ENCODE measurements around the gene BRINP3. TPM values are rescaled to one million over a fixed set of nuclear protein-coding genes. Genes with fewer than 3 reads are reported as not detected.

The BRINP3 gene
- total and polyA plus RNA-seq, 2 donors (not counting 3 experiments of a cell fraction or from before 2014, with no cell fraction given) = not detected

DNA sequence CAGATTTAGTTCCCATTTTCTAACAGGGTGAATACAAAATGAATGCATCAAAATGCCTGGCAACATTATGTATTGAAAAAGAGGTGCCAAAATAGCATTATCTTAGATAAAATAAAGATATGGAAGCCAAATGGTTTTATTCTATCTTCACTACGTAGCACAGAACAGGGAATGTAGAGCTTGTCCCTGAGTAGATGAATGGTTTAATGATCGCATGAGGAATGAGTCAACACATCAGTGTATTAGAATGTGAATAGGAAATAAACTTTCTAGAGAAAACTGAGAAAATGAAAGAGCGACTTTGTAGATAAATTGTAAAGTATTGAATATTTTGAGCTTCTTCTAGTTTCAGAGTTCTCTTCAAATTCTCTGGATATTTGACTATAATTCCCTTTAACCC lies 74.3 kb downstream of the BRINP3 start:
- Histone ChIP-seq H3K27ac (ENCODE audit: insufficient read depth, low read depth, low read length) (no peak overlapping the region), H3K9ac (replicated peaks; ENCODE audit: extremely low read depth, insufficient read depth, low read length) (no peak overlapping the region), H3K4me2 (ENCODE audit: insufficient read depth, low read length) (no peak overlapping the region), H3K4me3 (replicated peaks in 1 of 3; ENCODE audit: insufficient read depth in 1 of 3, low read depth in 1 of 3, low read length in 3 of 3) (no peak overlapping the region), H3K4me1 (ENCODE audit: control insufficient read depth, extremely low read depth, insufficient read depth, low read length) (no peaks in the 10 kb centered on the region), H3K9me1 (replicated peaks; ENCODE audit: control insufficient read depth, extremely low read depth, insufficient read depth, low read length) (no peaks in the 10 kb centered on the region), H4K20me1 (replicated peaks; ENCODE audit: control insufficient read depth, extremely low read depth, insufficient read depth, low read length) (no peaks in the 10 kb centered on the region), H3K36me3 (ENCODE audit: control insufficient read depth in 2 of 2, extremely low read depth in 1 of 2, insufficient read depth in 2 of 2, low read length in 2 of 2) (no peaks in the 10 kb centered on the region), H2AFZ (ENCODE audit: low read depth, low read length) (no peak overlapping the region), H3K27me3 (ENCODE audit: control insufficient read depth in 2 of 2, insufficient read depth in 2 of 2, low read length in 2 of 2) (no peaks in the 10 kb centered on the region), H3K79me2 (ENCODE audit: control insufficient read depth, insufficient read depth, low read length) (no peaks in the 10 kb centered on the region), H3K9me3 (replicated peaks; ENCODE audit: control insufficient read depth, insufficient read depth, low read length) (no peaks in the 10 kb centered on the region)
- no peak for FAIRE-seq
- no peak for TF ChIP-seq JUN (IDR thresholded peaks at IDR 0.05; ENCODE audit: borderline replicate concordance, insufficient read depth, insufficient read length, low read depth)
- intact Hi-C loops (cut with micrococcal nuclease) (no loop called here), dilution Hi-C loops (cut with MboI; ENCODE audit: extremely low pct_ligation_motif_present, low sequenced_read_pairs) (no loop called here)
- POLR2A ChIA-PET = no interaction called here
- BruUV-seq (replicated peaks) = no TSS peak
- CTCF ChIA-PET = no interaction called here
- no peak for DNase-seq (ENCODE audit: low read depth, low spot score)

DNA sequence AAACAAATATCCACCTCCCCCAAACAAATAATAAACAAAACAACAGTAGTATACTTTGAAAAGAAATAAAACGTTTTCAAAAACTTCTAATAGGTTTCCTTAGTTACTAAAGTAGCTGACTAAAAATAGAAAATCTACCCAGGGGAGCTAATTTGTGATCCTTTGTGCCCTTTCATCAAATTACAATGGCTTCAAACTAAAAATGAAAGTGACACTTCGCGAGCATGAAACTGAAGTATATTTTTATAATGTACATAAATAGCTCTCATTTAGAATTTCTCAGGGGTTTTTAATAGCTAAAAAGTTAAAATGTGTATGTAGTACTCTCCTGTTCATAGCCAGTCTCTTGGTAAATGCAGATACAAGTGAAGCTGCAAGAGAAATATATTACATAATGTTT lies 78.4 kb downstream of the BRINP3 start:
- H3K4me2 ChIP-seq (ENCODE audit: insufficient read depth, low read length) = no peak overlapping the region
- TF ChIP-seq POLR2A (IDR thresholded peaks at IDR 0.05; ENCODE audit: low read depth, low read length) = no peak
- TF ChIP-seq MYC (IDR thresholded peaks at IDR 0.05; ENCODE audit: low read depth, low read length) = no peak
- TF ChIP-seq, protein P1, sequence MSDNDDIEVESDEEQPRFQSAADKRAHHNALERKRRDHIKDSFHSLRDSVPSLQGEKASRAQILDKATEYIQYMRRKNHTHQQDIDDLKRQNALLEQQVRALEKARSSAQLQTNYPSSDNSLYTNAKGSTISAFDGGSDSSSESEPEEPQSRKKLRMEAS (IDR thresholded peaks at IDR 0.05; ENCODE audit: insufficient read depth, insufficient read length) = no peak
- no peak for TF ChIP-seq GATA2 (IDR thresholded peaks at IDR 0.05; ENCODE audit: insufficient read depth, insufficient read length, low read depth, low read length)
- TF ChIP-seq EZH2 (IDR thresholded peaks at IDR 0.05; ENCODE audit: borderline replicate concordance, low read depth, low read length, severe bottlenecking) = no peak
- no peak for TF ChIP-seq CTCF (IDR thresholded peaks at IDR 0.05; ENCODE audit: extremely low read depth in 1 of 2, insufficient read depth in 1 of 2, low read depth in 1 of 2, low read length in 2 of 2)
- TF ChIP-seq JUN (IDR thresholded peaks at IDR 0.05; ENCODE audit: borderline replicate concordance, insufficient read depth, insufficient read length, low read depth) = no peak
- no peak for TF ChIP-seq FOS (IDR thresholded peaks at IDR 0.05; ENCODE audit: borderline replicate concordance, insufficient read depth, low read length)
- no peaks in the 10 kb centered on the region for H3K9me1 ChIP-seq (replicated peaks; ENCODE audit: control insufficient read depth, extremely low read depth, insufficient read depth, low read length)
- no peaks in the 10 kb centered on the region for H4K20me1 ChIP-seq (replicated peaks; ENCODE audit: control insufficient read depth, extremely low read depth, insufficient read depth, low read length)
- no peaks in the 10 kb centered on the region for H3K79me2 ChIP-seq (ENCODE audit: control insufficient read depth, insufficient read depth, low read length)
- no peak overlapping the region for H2AFZ ChIP-seq (ENCODE audit: low read depth, low read length)
- H3K27ac ChIP-seq (ENCODE audit: insufficient read depth, low read depth, low read length) = no peak overlapping the region
- no TSS peak for BruUV-seq (replicated peaks)
- no peaks in the 10 kb centered on the region for H3K4me1 ChIP-seq (ENCODE audit: control insufficient read depth, extremely low read depth, insufficient read depth, low read length)
- intact Hi-C loops (cut with micrococcal nuclease) (no loop called here), dilution Hi-C loops (cut with MboI; ENCODE audit: extremely low pct_ligation_motif_present, low sequenced_read_pairs) (no loop called here)
- no peak overlapping the region for H3K4me3 ChIP-seq (replicated peaks in 1 of 3; ENCODE audit: insufficient read depth in 1 of 3, low read depth in 1 of 3, low read length in 3 of 3)
- no peaks in the 10 kb centered on the region for H3K36me3 ChIP-seq (ENCODE audit: control insufficient read depth in 2 of 2, extremely low read depth in 1 of 2, insufficient read depth in 2 of 2, low read length in 2 of 2)
- no peak for FAIRE-seq
- H3K9ac ChIP-seq (replicated peaks; ENCODE audit: extremely low read depth, insufficient read depth, low read length) = no peak overlapping the region
- POLR2A ChIA-PET = no interaction called here
- H3K27me3 ChIP-seq (ENCODE audit: control insufficient read depth in 2 of 2, insufficient read depth in 2 of 2, low read length in 2 of 2) = no peaks in the 10 kb centered on the region
- H3K9me3 ChIP-seq (replicated peaks; ENCODE audit: control insufficient read depth, insufficient read depth, low read length) = no peaks in the 10 kb centered on the region
- DNase-seq (ENCODE audit: low read depth, low spot score) = no peak
- CTCF ChIA-PET = no interaction called here

Measured in endothelial cell of umbilical vein (primary cell).